Activated CD8-positive, alpha-beta T cell treated with anti-CD3 and anti-CD28 coated beads, Interleukin-2, amount 10 ng/mL, durations not matched to agents 7 days and 5 days (primary cell): ENCODE measurements around the gene CGB2. TPM values are rescaled to one million over a fixed set of nuclear protein-coding genes. Genes with fewer than 3 reads are reported as not detected.
"Not testable (repeated sequence)": the region's sequence is repeated elsewhere in the genome, so short reads cannot be mapped to it uniquely, and the experiment has no call there.

Source experiments
- ATAC-seq: fragments of 150-1000 bp; cut with Tn5 transposase; one replicate; pipeline ENCODE4 v1.10.0; 2021; ENCODE audit warnings: moderate library complexity
- CTCF ChIA-PET: fragments of 350-600 bp; sonication (Branson Sonifier 250); formaldehyde crosslinking; loops from one replicate; lab custom pipeline; 2021; ENCODE audit warnings: antibody characterized with exemption; lab: Charles Lee
- POLR2A ChIA-PET: fragments of 350-600 bp; sonication (Branson Sonifier 250); formaldehyde crosslinking; loops from one replicate; lab custom pipeline; 2021; ENCODE audit warnings: antibody characterized with exemption; lab: Charles Lee
- DNase-seq: peaks from one replicate; pipeline ENCODE4 v3.0.0-alpha.2; 2020
- H3K27ac Mint-ChIP-seq: one replicate; pipeline ENCODE4 v1.8.0; 2021; ENCODE audit warnings: mild to moderate bottlenecking, mixed read lengths
- H3K27me3 Mint-ChIP-seq: one replicate; pipeline ENCODE4 v1.8.0; 2021; ENCODE audit warnings: low read depth, mixed read lengths
- H3K36me3 Mint-ChIP-seq: one replicate; pipeline ENCODE4 v1.8.0; 2021; ENCODE audit warnings: low read depth, mixed read lengths
- H3K4me1 Mint-ChIP-seq: one replicate; pipeline ENCODE4 v1.8.0; 2021; ENCODE audit warnings: low read depth, mixed read lengths
- H3K4me3 Mint-ChIP-seq: one replicate; pipeline ENCODE4 v1.8.0; 2021; ENCODE audit warnings: mild to moderate bottlenecking, mixed read lengths
- H3K9me3 Mint-ChIP-seq: one replicate; pipeline ENCODE4 v1.8.0; 2022; ENCODE audit warnings: mixed read lengths; ENCODE audit not compliant: insufficient read depth
- microRNA-seq: library from miRNA; unstranded; fragments of <30 nt; microRNA quantifications from one replicate; pipeline ENCODE4 v1.2.0, GENCODE V29; 2022
- total RNA-seq, 2 experiments: library from RNA; stranded (reverse); gene quantifications; one replicate each; pipeline ENCODE4 v1.2.3, GENCODE V29; 2021

The CGB2 gene
- total RNA-seq, 2 experiments from 2014 or later = not detected

- ATAC-seq, H3K36me3 Mint-ChIP-seq, H3K27ac Mint-ChIP-seq, H3K4me1 Mint-ChIP-seq, H3K4me3 Mint-ChIP-seq, H3K9me3 Mint-ChIP-seq, POLR2A ChIA-PET: not testable (repeated sequence)
- CTCF ChIA-PET = interaction anchor here (0.6 to 2.5 kb wide), 9 partner anchors 9 to 142 kb away, joined by 3 to 9 read pairs (median 5); partner anchors contain the start of genes CGB7 and LIN7B
- peak; percentile 38 for DNase-seq
- H3K27me3 Mint-ChIP-seq = peaks cover 32% of the 10 kb centered on the region
Observed at GRCh38 chr19:49074869-49075268, 43.2 kb downstream of the CGB2 start.

DNA sequence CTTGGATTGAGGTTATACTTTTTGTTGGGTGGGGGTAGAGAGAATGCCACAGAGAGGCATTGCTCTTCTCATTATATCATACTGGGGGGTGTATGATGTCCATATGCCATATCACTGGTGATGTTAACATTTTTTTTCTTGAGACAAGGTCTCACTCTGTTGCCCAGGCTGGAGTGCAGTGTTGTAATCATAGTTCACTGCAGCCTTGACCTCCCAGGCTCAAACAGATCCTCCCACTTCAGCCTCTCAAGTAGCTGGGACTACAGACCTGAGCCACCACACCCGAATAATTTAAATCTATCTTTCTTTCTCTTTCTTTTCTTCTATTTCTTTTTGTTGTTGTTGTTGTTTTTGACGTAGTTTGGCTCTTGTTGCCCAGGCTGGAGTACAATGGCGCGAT is 48.7 kb downstream of the CGB2 start:
- ChIA-PET CTCF (no interaction called here), POLR2A (no interaction called here)
- ATAC-seq (no peak), DNase-seq (no peak)
- no peak overlapping the region for H3K4me3 Mint-ChIP-seq
- H3K36me3 Mint-ChIP-seq = peaks cover 3% of the 10 kb centered on the region
- peaks cover 7% of the 10 kb centered on the region for H3K4me1 Mint-ChIP-seq
- H3K27me3 Mint-ChIP-seq = no peaks in the 10 kb centered on the region
- H3K9me3 Mint-ChIP-seq = no peaks in the 10 kb centered on the region
- no peak overlapping the region for H3K27ac Mint-ChIP-seq

GRCh38 chr19:49081273-49081672 is 49.6 kb downstream of the CGB2 start:
- DNase-seq = no peak
- Mint-ChIP-seq H3K9me3 (no peaks in the 10 kb centered on the region), H3K27ac (no peak overlapping the region), H3K36me3 (peaks cover 8% of the 10 kb centered on the region), H3K27me3 (no peaks in the 10 kb centered on the region), H3K4me3 (no peak overlapping the region), H3K4me1 (peaks cover 9% of the 10 kb centered on the region)
- POLR2A ChIA-PET = no interaction called here
- no peak for ATAC-seq
- CTCF ChIA-PET = interaction anchor here (1.8 to 3.2 kb wide), 2 partner anchors 16 to 118 kb away, joined by 4 to 10 read pairs; no protein-coding TSS in a partner anchor

Small RNA genes within 50 kb of the gene (microRNA-seq; reads per million reads assigned to microRNA genes)
- gene MIR6798 = not detected

Other genes with a start within 250 kb of the CGB2 start
- gene BCAT2, start 220.9 kb upstream of the CGB2 start, total RNA-seq = 10 to 100 TPM; 47.2 to 48.6 TPM
- 1 to 10 TPM in 1 of 2 experiments, under 1 TPM in 1; 0.89 to 1.1 TPM for gene HSD17B14, start 195.4 kb upstream of the CGB2 start, total RNA-seq
- 1 to 10 TPM; 4.4 to 4.6 TPM for gene PLEKHA4, start 163.3 kb upstream of the CGB2 start, total RNA-seq
- 100 to 1,000 TPM; 104 to 124 TPM for gene PPP1R15A, start 159.5 kb upstream of the CGB2 start, total RNA-seq
- not detected for gene TULP2, start 133.1 kb upstream of the CGB2 start, total RNA-seq
- 100 to 1,000 TPM; 229 to 236 TPM for gene NUCB1, start 131.6 kb upstream of the CGB2 start, total RNA-seq
- 1 to 10 TPM; 1.6 to 1.9 TPM for gene DHDH, start 98.2 kb upstream of the CGB2 start, total RNA-seq
- 100 to 1,000 TPM; 336 to 350 TPM for gene BAX, start 77.0 kb upstream of the CGB2 start, total RNA-seq
- gene FTL, start 66.6 kb upstream of the CGB2 start, total RNA-seq = 1,000 to 10,000 TPM in 1 of 2 experiments, 100 to 1,000 TPM in 1; 971 to 1,027 TPM
- gene GYS1, start 38.6 kb upstream of the CGB2 start, total RNA-seq = 10 to 100 TPM; 54.7 to 57.9 TPM
- gene RUVBL2, start 38.0 kb upstream of the CGB2 start, total RNA-seq = 100 to 1,000 TPM; 105 to 106 TPM
- gene LHB, start 14.8 kb upstream of the CGB2 start, total RNA-seq = not detected
- not detected for gene CGB3, start 7.6 kb upstream of the CGB2 start, total RNA-seq
- not detected for gene CGB1, start 5.0 kb downstream of the CGB2 start, total RNA-seq
- gene CGB5, start 12.0 kb downstream of the CGB2 start, total RNA-seq = not detected
- gene CGB8, start 17.2 kb downstream of the CGB2 start, total RNA-seq = not detected
- gene CGB7, start 25.9 kb downstream of the CGB2 start, total RNA-seq = not detected
- gene NTF4, start 32.9 kb downstream of the CGB2 start, total RNA-seq = not detected
- not detected for gene KCNA7, start 40.8 kb downstream of the CGB2 start, total RNA-seq
- 100 to 1,000 TPM; 177 to 193 TPM for gene SNRNP70, start 53.6 kb downstream of the CGB2 start, total RNA-seq
- gene LIN7B, start 82.5 kb downstream of the CGB2 start, total RNA-seq = 1 to 10 TPM; 3.7 to 6.3 TPM
- gene C19orf73, start 87.3 kb downstream of the CGB2 start, total RNA-seq = 1 to 10 TPM in 1 of 2 experiments, under 1 TPM in 1; 0.92 to 1.0 TPM
- 1 to 10 TPM; 1.8 to 2.2 TPM for gene PPFIA3, start 87.7 kb downstream of the CGB2 start, total RNA-seq
- gene HRC, start 123.5 kb downstream of the CGB2 start, total RNA-seq = not detected
- gene TRPM4, start 125.9 kb downstream of the CGB2 start, total RNA-seq = not detected